Measurements from ENCODE around the gene PRSS27.

PRSS27 gene

GRCh38 chr16:2745116-2745890 is 25.3 kb upstream of the PRSS27 start:
- no peak overlapping the region for H3K4me3 ChIP-seq (ENCODE audit: low read length)
- DNase-seq (ENCODE audit: low read depth): no peak
- no peak for TF ChIP-seq CTCF (IDR thresholded peaks at IDR 0.05; ENCODE audit: insufficient read depth, low read depth, low read length, missing control alignments)

GRCh38 chr16:2744711-2745110 is 24.7 kb upstream of the PRSS27 start:
- H3K4me3 ChIP-seq (ENCODE audit: low read length): no peak overlapping the region
- no peak for TF ChIP-seq CTCF (IDR thresholded peaks at IDR 0.05; ENCODE audit: insufficient read depth, low read depth, low read length, missing control alignments)
- DNase-seq (ENCODE audit: low read depth): no peak

GRCh38 chr16:2743007-2743810 is 23.2 kb upstream of the PRSS27 start:
- no peak for DNase-seq (ENCODE audit: low read depth)
- no peak for TF ChIP-seq CTCF (IDR thresholded peaks at IDR 0.05; ENCODE audit: insufficient read depth, low read depth, low read length, missing control alignments)
- H3K4me3 ChIP-seq (ENCODE audit: low read length): no peak overlapping the region

GRCh38 chr16:2742323-2743006 is 22.4 kb upstream of the PRSS27 start:
- TF ChIP-seq CTCF (IDR thresholded peaks at IDR 0.05; ENCODE audit: insufficient read depth, low read depth, low read length, missing control alignments): no peak
- DNase-seq (ENCODE audit: low read depth): no peak
- no peak overlapping the region for H3K4me3 ChIP-seq (ENCODE audit: low read length)

GRCh38 chr16:2741168-2741567 is 21.1 kb upstream of the PRSS27 start:
- no peak overlapping the region for H3K4me3 ChIP-seq (ENCODE audit: low read length)
- no peak for TF ChIP-seq CTCF (IDR thresholded peaks at IDR 0.05; ENCODE audit: insufficient read depth, low read depth, low read length, missing control alignments)
- no peak for DNase-seq (ENCODE audit: low read depth)

GRCh38 chr16:2740476-2740875 is 20.5 kb upstream of the PRSS27 start:
- no peak for DNase-seq (ENCODE audit: low read depth)
- TF ChIP-seq CTCF (IDR thresholded peaks at IDR 0.05; ENCODE audit: insufficient read depth, low read depth, low read length, missing control alignments): no peak
- H3K4me3 ChIP-seq (ENCODE audit: low read length): no peak overlapping the region

All from epithelial cell of esophagus (primary cell).